Natural killer cell (primary cell): ENCODE data around the gene RAI1. TPM values are rescaled to one million over a fixed set of nuclear protein-coding genes. Genes with fewer than 3 reads are reported as not detected.
A peak's percentile ranks its signal among the peaks of the same experiment; 100 is the strongest.

Source experiments
- ATAC-seq, 3 donors: fragments of 150-1000 bp in 2 of 3; fragments of 200-7000 bp in 1 of 3; cut with Tn5 transposase; 1 replicate in 1 of 3; 2 replicates in 2 of 3; pipeline ENCODE4 v1.10.0; 2021; ENCODE audit warnings: mild to moderate bottlenecking in 2 of 3, moderate library complexity in 2 of 3
- DNase-seq, 2 donors: peaks; one replicate each; pipeline versions ENCODE4 v3.0.0 to v3.0.0-alpha.2; 2013 to 2021; ENCODE audit warnings: mixed read lengths in 1 of 2
- H3K27ac ChIP-seq: one replicate; pipeline ENCODE4 v1.5.1; 2013; ENCODE audit warnings: mild to moderate bottlenecking, low read length
- H3K27me3 ChIP-seq: one replicate; pipeline ENCODE4 v1.6.1; 2013; ENCODE audit warnings: low read length; ENCODE audit not compliant: control insufficient read depth, insufficient read depth
- H3K36me3 ChIP-seq: one replicate; pipeline ENCODE4 v1.6.1; 2013; ENCODE audit warnings: low read length; ENCODE audit not compliant: control insufficient read depth, insufficient read depth
- H3K4me1 ChIP-seq: one replicate; pipeline ENCODE4 v1.6.1; 2013; ENCODE audit warnings: low read length; ENCODE audit not compliant: control insufficient read depth, insufficient read depth
- H3K4me3 ChIP-seq: one replicate; pipeline ENCODE4 v1.5.1; 2013; ENCODE audit warnings: low read length
- H3K9me3 ChIP-seq: one replicate; pipeline ENCODE4 v1.6.1; 2013; ENCODE audit warnings: low read length; ENCODE audit not compliant: control insufficient read depth, insufficient read depth
- H3K27ac Mint-ChIP-seq, 2 donors: one replicate each; pipeline ENCODE4 v1.8.0; 2022; ENCODE audit warnings: mild to moderate bottlenecking in 2 of 2, mixed read lengths in 2 of 2, moderate library complexity in 1 of 2
- H3K27me3 Mint-ChIP-seq, 2 donors: one replicate each; pipeline ENCODE4 v1.8.0; 2022; ENCODE audit warnings: low read depth in 2 of 2, mixed read lengths in 2 of 2
- H3K36me3 Mint-ChIP-seq: one replicate; pipeline ENCODE4 v1.8.0; 2022; ENCODE audit warnings: mixed read lengths
- H3K4me1 Mint-ChIP-seq, 2 donors: one replicate each; pipeline ENCODE4 v1.8.0; 2022; ENCODE audit warnings: mixed read lengths in 2 of 2
- H3K4me3 Mint-ChIP-seq: one replicate; pipeline ENCODE4 v1.8.0; 2022; ENCODE audit warnings: mild to moderate bottlenecking, moderate library complexity, mixed read lengths
- H3K9me3 Mint-ChIP-seq, 2 donors: one replicate each; pipeline ENCODE4 v1.8.0; 2022; ENCODE audit warnings: mixed read lengths in 2 of 2
- WGBS: methylation state at CpG from one replicate; pipeline ENCODE4 v1.1.7; 2013; ENCODE audit warnings: missing lambda C conversion rate; ENCODE audit not compliant: insufficient coverage; 5-methylcytosine and 5-hydroxymethylcytosine counted together
- intact Hi-C: fragments of 100-400 bp; cut with micrococcal nuclease; formaldehyde crosslinking; loops from one replicate; pipeline ENCODE4 v1.14.2; 2022
- total RNA-seq, 4 donors: library from RNA; stranded (reverse); fragments of 120-200 nt in 1 of 4; gene quantifications; one replicate each; pipeline versions ENCODE4 v1.2.3 to v1.2.4, GENCODE V29; 2013 to 2022
- TF ChIP-seq, protein P1 (sequence below): fragments of 200-600 bp; IDR thresholded peaks from one replicate; pipeline ENCODE4 v1.8.0; 2022; ENCODE audit warnings: antibody characterized with exemption

RAI1 gene
- total RNA-seq, 3 donors from 2014 or later (not counting 1 experiment from before 2014, with no cell fraction given) = 39.8 to 55.0 (median 49.4) TPM

DNA sequence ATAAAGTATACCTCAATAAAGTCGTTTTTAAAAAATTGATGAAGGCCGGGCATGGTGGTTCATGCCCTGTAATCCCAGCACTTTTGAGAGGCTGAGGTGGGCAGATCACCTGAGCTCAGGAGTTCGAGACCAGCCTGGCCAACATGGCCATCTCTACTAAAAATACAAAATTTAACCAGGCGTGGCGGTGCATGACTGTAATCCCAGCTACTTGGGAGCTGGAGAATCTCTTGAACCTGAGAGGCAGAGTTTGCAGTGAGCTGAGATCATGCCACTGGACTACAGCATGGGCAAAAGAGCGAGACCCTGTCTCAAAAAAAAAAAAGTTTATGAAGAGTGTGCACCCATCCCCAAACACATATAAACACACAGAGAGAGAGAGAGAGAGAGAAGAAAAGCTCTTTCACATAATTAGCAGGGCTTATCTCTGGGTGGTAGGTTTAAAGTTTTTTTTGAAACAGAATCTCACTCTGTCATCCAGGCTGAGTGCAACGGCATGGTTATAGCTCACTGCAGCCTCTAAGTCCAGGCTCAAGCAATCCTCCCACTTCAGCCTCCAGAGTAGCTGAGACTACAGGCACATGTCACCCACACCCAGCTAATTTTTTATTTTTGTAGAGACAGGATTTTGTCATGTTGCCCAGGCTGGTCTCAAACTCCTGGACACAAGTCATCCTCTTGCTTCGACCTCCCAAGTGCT lies 152.6 kb downstream of the RAI1 start:
- no peak overlapping the region for H3K27ac ChIP-seq
- TF ChIP-seq, protein P1, sequence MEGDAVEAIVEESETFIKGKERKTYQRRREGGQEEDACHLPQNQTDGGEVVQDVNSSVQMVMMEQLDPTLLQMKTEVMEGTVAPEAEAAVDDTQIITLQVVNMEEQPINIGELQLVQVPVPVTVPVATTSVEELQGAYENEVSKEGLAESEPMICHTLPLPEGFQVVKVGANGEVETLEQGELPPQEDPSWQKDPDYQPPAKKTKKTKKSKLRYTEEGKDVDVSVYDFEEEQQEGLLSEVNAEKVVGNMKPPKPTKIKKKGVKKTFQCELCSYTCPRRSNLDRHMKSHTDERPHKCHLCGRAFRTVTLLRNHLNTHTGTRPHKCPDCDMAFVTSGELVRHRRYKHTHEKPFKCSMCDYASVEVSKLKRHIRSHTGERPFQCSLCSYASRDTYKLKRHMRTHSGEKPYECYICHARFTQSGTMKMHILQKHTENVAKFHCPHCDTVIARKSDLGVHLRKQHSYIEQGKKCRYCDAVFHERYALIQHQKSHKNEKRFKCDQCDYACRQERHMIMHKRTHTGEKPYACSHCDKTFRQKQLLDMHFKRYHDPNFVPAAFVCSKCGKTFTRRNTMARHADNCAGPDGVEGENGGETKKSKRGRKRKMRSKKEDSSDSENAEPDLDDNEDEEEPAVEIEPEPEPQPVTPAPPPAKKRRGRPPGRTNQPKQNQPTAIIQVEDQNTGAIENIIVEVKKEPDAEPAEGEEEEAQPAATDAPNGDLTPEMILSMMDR = no peak

DNA sequence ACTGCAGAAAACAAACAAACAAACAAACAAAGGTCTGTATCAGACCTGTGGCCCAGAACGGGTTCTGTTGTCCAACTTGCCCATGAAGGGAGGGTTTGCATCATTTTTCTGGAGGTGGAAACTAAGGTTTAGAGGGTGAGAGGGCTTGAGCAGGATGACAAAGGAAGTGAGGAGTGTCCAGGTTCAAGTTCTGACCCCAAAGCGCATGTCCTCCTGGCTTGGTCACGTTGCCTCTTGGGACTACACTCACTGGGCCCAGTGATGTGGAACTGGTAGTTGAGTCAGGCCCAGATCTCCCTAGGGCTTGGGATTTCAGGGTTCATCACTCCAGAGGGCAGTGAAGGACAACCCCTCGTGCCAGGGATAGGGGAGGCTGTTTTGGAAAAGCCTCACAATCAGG lies 153.7 kb downstream of the RAI1 start:
- H3K9me3 Mint-ChIP-seq = no peaks in the 10 kb centered on the region
- intact Hi-C loops = loop anchor here (5.0 kb wide), 2 partner anchors 43 to 83 kb away; no protein-coding TSS in a partner anchor
- Histone ChIP-seq H3K36me3 (no peaks in the 10 kb centered on the region), H3K9me3 (no peaks in the 10 kb centered on the region), H3K4me3 (no peak overlapping the region), H3K4me1 (peaks cover 53% of the 10 kb centered on the region), H3K27ac (no peak overlapping the region), H3K27me3 (no peaks in the 10 kb centered on the region)
- peaks cover 20 to 37% of the 10 kb centered on the region in 2 donors for H3K4me1 Mint-ChIP-seq
- ATAC-seq (no peak), DNase-seq (no peak)
- no peaks in the 10 kb centered on the region for H3K36me3 Mint-ChIP-seq
- no peaks in the 10 kb centered on the region for H3K27me3 Mint-ChIP-seq
- TF ChIP-seq, protein P1 = no peak
- H3K27ac Mint-ChIP-seq = peak overlapping the region; percentile 80 to 98
- 77% methylated on average over 4 of the region's 4 CpGs for WGBS
- H3K4me3 Mint-ChIP-seq = peak overlapping the region; percentile 71

More for the DNA sequence above, 152.6 kb downstream of the RAI1 start:
- Histone ChIP-seq H3K36me3 (no peaks in the 10 kb centered on the region), H3K4me1 (peaks cover 42% of the 10 kb centered on the region), H3K9me3 (no peaks in the 10 kb centered on the region), H3K27me3 (no peaks in the 10 kb centered on the region), H3K4me3 (no peak overlapping the region)
- peak overlapping the region; percentile 47 for H3K4me3 Mint-ChIP-seq
- ATAC-seq (no peak), DNase-seq (no peak)
- H3K36me3 Mint-ChIP-seq = no peaks in the 10 kb centered on the region
- WGBS = 72% methylated on average over 7 of the region's 8 CpGs
- H3K4me1 Mint-ChIP-seq = peaks cover 20 to 37% of the 10 kb centered on the region in 2 donors
- no peaks in the 10 kb centered on the region for H3K27me3 Mint-ChIP-seq
- intact Hi-C loops = no loop called here
- H3K9me3 Mint-ChIP-seq = no peaks in the 10 kb centered on the region
- H3K27ac Mint-ChIP-seq = peak overlapping the region; percentile 58 to 98

DNA sequence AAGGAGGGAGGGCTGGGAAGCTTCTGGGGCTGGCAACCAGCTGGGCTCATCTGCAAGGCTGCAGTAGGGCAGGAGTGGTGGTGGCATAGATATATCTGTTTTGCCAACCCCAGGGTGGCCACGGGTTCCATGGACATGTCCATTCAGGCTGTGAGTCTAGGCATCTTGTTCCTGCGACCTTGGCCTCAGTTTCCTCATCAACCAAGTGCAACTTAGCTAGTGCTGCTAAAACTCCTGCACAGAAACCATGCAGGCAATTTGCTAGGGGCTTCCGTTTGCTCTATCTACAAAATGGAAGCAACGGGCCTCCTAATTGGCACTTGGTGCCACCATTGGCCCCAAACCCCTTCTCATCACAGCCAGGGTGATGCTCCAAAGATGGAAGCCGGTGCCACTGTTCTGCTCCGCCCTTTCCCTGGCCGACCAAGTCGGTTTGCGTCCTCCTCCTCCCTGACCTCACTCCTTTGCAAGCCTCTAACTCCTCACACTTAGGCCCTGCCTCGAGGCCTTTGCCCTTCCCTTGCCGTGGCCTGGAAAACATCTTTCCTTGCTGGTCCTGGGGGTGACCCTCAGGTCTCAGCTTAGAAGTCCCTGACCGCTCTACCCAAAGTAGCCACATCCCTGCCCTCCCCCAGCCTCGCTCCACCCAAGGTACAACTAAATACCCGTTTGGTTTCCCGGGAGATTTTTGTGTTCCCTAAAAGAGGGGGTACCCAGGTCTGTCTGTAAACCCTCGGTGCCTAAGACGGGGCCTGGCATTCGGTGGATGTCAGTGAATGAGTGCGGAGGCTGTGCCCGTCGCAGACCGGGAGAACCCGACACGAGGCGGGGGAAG lies 154.4 kb downstream of the RAI1 start:
- intact Hi-C loops = loop anchor here (1.0 to 5.0 kb wide), 4 partner anchors 11 to 83 kb away; no protein-coding TSS in a partner anchor
- ATAC-seq (no peak), DNase-seq (no peak)
- Histone ChIP-seq H3K4me1 (peaks cover 58% of the 10 kb centered on the region), H3K27ac (peak overlapping the region; percentile 98), H3K36me3 (no peaks in the 10 kb centered on the region), H3K27me3 (no peaks in the 10 kb centered on the region), H3K4me3 (peak overlapping the region; percentile 80), H3K9me3 (no peaks in the 10 kb centered on the region)
- Mint-ChIP-seq H3K9me3 (no peaks in the 10 kb centered on the region), H3K4me1 (peaks cover 20 to 37% of the 10 kb centered on the region in 2 donors), H3K27me3 (no peaks in the 10 kb centered on the region), H3K36me3 (no peaks in the 10 kb centered on the region), H3K27ac (peak overlapping the region; percentile 92 to 98), H3K4me3 (peak overlapping the region; percentile 74)
- 34% methylated on average over 25 of the region's 25 CpGs for WGBS
- TF ChIP-seq, protein P1 = no peak
